ENCODE results near the gene HMGA1. TPM values are rescaled to one million over a fixed set of nuclear protein-coding genes. Genes with fewer than 3 reads are reported as not detected.
"Not testable (repeated sequence)": the region's sequence is repeated elsewhere in the genome, so short reads cannot be mapped to it uniquely, and the experiment has no call there.

Gene HMGA1
- total RNA-seq, 1 experiment from 2014 or later, result 169 TPM

DNA sequence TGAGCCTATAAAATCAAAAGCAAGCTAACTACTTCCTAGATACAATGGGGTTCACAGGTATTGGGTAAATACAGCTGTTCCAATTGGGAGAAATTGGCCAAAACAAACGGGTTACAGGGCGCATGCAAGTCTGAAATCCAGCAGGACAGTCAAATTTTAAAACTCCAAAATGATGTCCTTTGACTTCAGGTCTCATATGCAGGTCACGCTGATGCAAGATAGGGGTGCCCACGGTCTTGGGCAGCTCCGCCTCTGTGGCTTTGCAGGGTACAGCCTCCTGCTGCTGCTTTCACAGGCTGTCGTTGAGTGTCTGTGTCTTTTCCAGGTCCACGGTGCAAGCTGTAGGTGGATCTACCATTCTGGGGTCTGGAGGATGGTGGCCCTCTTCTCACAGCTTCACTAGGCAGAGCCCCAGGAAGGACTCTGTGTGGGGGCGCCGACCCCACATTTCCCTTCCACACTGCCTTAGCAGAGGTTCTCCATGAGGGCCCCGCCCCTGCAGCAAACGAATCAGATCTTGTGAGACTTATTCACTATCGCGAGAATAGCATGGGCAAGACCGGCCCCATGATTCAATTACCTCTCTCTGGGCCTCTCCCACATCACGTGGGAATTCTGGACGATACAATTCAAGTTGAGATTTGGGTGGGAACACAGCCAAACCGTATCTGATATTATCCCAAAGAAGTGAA lies 24.0 kb downstream of the HMGA1 start:
- no peak for DNase-seq (ENCODE audit: low read depth)

- DNase-seq (ENCODE audit: low read depth), result not testable (repeated sequence)
Measured at GRCh38 chr6:34263484-34263883, 26.8 kb downstream of the HMGA1 start.

GRCh38 chr6:34267746-34268145 lies 31.1 kb downstream of the HMGA1 start:
- no peak for DNase-seq (ENCODE audit: low read depth)

GRCh38 chr6:34269132-34269531 lies 32.5 kb downstream of the HMGA1 start:
- DNase-seq (ENCODE audit: low read depth), result not testable (repeated sequence)

GRCh38 chr6:34269658-34270341 lies 33.1 kb downstream of the HMGA1 start:
- DNase-seq (ENCODE audit: low read depth), result not testable (repeated sequence)

GRCh38 chr6:34272013-34272926 lies 35.6 kb downstream of the HMGA1 start:
- no peak for DNase-seq (ENCODE audit: low read depth)

DNA sequence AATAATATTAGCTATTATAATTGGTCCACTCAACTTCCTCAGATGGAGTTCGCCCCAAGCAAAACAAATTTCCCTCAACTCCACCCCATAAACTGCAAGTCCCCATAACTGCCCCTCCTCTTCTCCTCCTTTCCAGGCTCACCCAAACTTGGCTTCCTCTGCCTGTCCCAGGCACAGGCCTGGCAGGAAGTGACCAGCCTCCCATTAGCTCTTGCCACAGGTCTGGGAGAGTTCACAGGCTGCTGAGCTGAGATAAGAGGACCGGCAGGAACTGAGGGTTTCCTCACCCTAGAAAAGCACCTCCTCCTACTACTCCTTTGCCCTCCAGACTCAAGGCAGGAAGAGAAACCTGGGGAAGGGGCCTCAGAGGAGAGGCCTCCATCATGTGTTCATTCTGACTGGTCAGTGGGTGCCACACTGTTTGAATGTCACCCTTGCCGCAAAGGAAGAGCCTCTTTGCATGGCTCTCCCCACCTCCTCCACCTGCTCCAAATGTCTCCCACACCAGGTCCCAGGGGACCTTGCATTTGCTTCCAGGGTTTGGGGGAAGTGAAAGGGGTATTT lies 36.7 kb downstream of the HMGA1 start:
- peak; percentile 22 for DNase-seq (ENCODE audit: low read depth)

GRCh38 chr6:34274129-34274528 lies 37.5 kb downstream of the HMGA1 start:
- no peak for DNase-seq (ENCODE audit: low read depth)

DNA sequence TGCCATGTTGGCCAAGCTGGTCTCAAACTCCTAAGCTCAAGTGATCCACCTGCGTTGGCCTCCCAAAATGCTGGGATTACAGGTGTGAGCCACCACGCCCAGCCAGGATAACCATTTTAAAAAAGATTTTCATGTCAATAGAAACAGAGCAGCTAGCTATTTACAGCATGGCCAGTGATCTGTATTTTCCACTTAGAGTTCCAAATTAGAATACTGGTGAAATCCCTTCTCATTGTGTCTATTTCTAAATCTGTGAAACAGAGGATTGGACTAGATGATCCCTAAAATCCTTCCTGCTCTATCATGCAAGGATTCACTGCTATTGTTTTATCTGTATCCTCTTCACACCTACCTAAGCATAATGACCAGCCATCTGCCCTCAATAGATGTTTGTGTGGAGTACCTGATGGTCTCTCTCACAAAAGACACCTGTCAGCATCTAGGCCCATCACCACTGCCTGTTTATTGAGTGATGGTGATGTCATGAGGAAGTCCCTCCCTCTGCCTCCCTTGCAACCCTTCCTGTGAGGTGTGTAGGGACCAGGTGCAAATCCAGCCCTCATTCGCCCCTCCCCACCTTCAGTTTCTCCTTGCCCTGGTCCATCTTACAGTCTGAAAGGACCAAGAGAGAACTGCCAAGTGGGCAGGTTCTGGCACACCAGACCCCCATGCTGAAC lies 38.6 kb downstream of the HMGA1 start:
- DNase-seq (ENCODE audit: low read depth), result no peak

DNA sequence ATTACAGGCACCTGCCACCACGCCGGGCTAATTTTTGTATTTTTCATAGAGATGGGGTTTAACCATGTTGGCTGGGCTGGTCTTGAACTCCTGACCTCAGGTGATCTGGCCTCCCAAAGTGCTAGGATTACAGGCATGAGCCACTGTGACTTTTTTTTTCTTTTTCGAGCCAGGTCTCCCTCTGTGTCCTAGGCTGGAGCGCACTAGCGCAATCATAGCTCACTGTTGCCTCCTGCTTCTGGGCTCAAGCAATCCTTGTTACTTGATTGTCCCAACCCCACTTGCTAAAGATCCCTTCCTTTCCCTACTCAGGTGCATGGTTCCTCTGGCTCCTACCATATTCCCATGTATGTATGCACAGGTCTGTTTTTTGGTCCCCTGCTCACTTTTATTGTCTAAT lies 39.5 kb downstream of the HMGA1 start:
- DNase-seq (ENCODE audit: low read depth), result no peak

GRCh38 chr6:34276881-34277762 lies 40.4 kb downstream of the HMGA1 start:
- DNase-seq (ENCODE audit: low read depth), result no peak

- no peak for DNase-seq (ENCODE audit: low read depth)
Measured at GRCh38 chr6:34277763-34278112, 41.1 kb downstream of the HMGA1 start.

- DNase-seq (ENCODE audit: low read depth), result no peak
Measured at GRCh38 chr6:34278833-34279232, 42.2 kb downstream of the HMGA1 start.

- DNase-seq (ENCODE audit: low read depth), result no peak
Measured at GRCh38 chr6:34280216-34280615, 43.5 kb downstream of the HMGA1 start.

- DNase-seq (ENCODE audit: low read depth), result no peak
Measured at GRCh38 chr6:34281702-34282334, 45.1 kb downstream of the HMGA1 start.

GRCh38 chr6:34284563-34285447 lies 48.1 kb downstream of the HMGA1 start:
- peak; percentile 29 for DNase-seq (ENCODE audit: low read depth)

GRCh38 chr6:34285448-34286164 lies 48.9 kb downstream of the HMGA1 start:
- DNase-seq (ENCODE audit: low read depth), result no peak

- DNase-seq (ENCODE audit: low read depth), result no peak
Measured at GRCh38 chr6:34288581-34288980, 51.9 kb downstream of the HMGA1 start.
